ENCODE data around the gene MMP20. TPM values are rescaled to one million over a fixed set of nuclear protein-coding genes. Genes with fewer than 3 reads are reported as not detected.

The MMP20 gene
- total RNA-seq, 1 experiment from 2014 or later, result not detected

DNA sequence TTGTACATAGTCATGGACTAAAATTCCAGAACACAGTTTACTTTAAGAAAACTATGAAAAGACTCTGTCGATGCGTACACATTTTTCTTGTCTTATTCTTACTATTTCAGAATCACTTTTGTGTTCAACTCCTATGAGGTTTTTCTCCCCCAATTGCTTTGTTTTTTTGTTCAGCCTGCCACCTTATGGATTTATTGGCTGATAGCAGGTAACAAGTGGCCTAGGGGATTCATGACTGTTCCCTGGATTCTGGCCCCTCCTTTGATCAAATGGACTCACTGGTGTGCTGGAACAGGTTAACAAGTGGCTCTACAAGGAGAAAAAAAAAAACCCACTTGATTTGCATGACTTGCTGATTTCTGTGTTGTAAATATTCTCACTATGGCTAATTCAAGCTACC lies 10.6 kb downstream of the MMP20 start:
- peak; percentile 17 for DNase-seq (ENCODE audit: low spot score)
- intact Hi-C loops (cut with micrococcal nuclease; ENCODE audit: unreplicated experiment), result loop anchor here (5.0 to 10.0 kb wide), 4 partner anchors 117 to 750 kb away; no protein-coding TSS in a partner anchor
- no peaks in the 10 kb centered on the region for H3K4me1 ChIP-seq (ENCODE audit: insufficient read depth, low read length, poor library complexity, severe bottlenecking)

DNA sequence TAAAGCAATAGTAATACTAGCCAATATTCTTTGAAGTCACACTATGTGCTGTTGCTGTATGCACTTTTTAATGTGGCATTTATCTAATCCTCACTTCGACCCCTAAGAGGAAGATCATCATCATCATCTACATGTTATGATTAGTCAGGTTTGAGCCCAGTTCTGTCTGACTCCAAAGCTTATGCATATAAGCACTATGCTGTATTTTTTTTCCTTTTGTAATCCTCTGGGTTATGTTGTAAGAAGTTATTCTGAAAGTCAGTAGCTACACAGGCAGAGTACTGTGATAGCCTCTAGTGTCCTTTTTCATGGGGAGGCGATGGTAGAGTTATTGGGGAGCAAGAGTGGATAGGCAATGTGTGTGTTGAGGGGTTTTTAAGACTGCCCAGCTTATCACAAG lies 11.1 kb downstream of the MMP20 start:
- no peak for DNase-seq (ENCODE audit: low spot score)
- no peaks in the 10 kb centered on the region for H3K27me3 ChIP-seq (replicated peaks; ENCODE audit: insufficient read depth, low read depth, low read length, poor library complexity)
- intact Hi-C loops (cut with micrococcal nuclease; ENCODE audit: unreplicated experiment), result loop anchor here (5.0 to 10.0 kb wide), 4 partner anchors 117 to 749 kb away; no protein-coding TSS in a partner anchor
- POLR2A ChIA-PET (ENCODE audit: low non-redundant PET), result interaction anchor here (0.6 kb wide), 1 partner anchor 209 kb away, joined by 3 read pairs; no protein-coding TSS in a partner anchor
- TF ChIP-seq EZH2 (IDR thresholded peaks at IDR 0.05; ENCODE audit: borderline replicate concordance, low read depth, low read length, poor library complexity, severe bottlenecking) (no peak), CTCF (conservative IDR thresholded peaks at IDR 0.05; ENCODE audit: low read depth, low read length) (no peak)
- H3K4me3 ChIP-seq (ENCODE audit: low read depth, low read length, poor library complexity, severe bottlenecking), result no peak overlapping the region
- CTCF ChIA-PET, result interaction anchor here (1.5 to 1.9 kb wide), 2 partner anchors 53 to 272 kb away, joined by 5 to 11 read pairs; no protein-coding TSS in a partner anchor
- H3K36me3 ChIP-seq (ENCODE audit: insufficient read depth, low read length, poor library complexity, severe bottlenecking), result no peaks in the 10 kb centered on the region
- H3K9me3 ChIP-seq (ENCODE audit: low read depth, low read length, poor library complexity, severe bottlenecking), result no peaks in the 10 kb centered on the region
- no TSS peak for BruUV-seq (replicated peaks)
- no peaks in the 10 kb centered on the region for H3K4me1 ChIP-seq (ENCODE audit: insufficient read depth, low read length, poor library complexity, severe bottlenecking)
- no peak overlapping the region for H3K27ac ChIP-seq (ENCODE audit: low read depth, low read length, poor library complexity, severe bottlenecking)

More for the DNA sequence above, 10.6 kb downstream of the MMP20 start:
- ChIA-PET POLR2A (ENCODE audit: low non-redundant PET) (interaction anchor here (0.6 kb wide), 1 partner anchor 209 kb away, joined by 3 read pairs; no protein-coding TSS in a partner anchor), CTCF (interaction anchor here (1.5 kb wide), 1 partner anchor 52 kb away, joined by 5 read pairs; no protein-coding TSS in a partner anchor)
- no peak overlapping the region for H3K27ac ChIP-seq (ENCODE audit: low read depth, low read length, poor library complexity, severe bottlenecking)
- TF ChIP-seq EZH2 (IDR thresholded peaks at IDR 0.05; ENCODE audit: borderline replicate concordance, low read depth, low read length, poor library complexity, severe bottlenecking) (no peak), CTCF (conservative IDR thresholded peaks at IDR 0.05; ENCODE audit: low read depth, low read length) (peak; percentile 29; the same call in 1 of the 2 replicates)
- no peaks in the 10 kb centered on the region for H3K36me3 ChIP-seq (ENCODE audit: insufficient read depth, low read length, poor library complexity, severe bottlenecking)
- H3K9me3 ChIP-seq (ENCODE audit: low read depth, low read length, poor library complexity, severe bottlenecking), result no peaks in the 10 kb centered on the region
- no peak overlapping the region for H3K4me3 ChIP-seq (ENCODE audit: low read depth, low read length, poor library complexity, severe bottlenecking)
- H3K27me3 ChIP-seq (replicated peaks; ENCODE audit: insufficient read depth, low read depth, low read length, poor library complexity), result no peaks in the 10 kb centered on the region
- no TSS peak for BruUV-seq (replicated peaks)

- Histone ChIP-seq H3K4me1 (ENCODE audit: insufficient read depth, low read length, poor library complexity, severe bottlenecking) (no peaks in the 10 kb centered on the region), H3K27me3 (replicated peaks; ENCODE audit: insufficient read depth, low read depth, low read length, poor library complexity) (no peaks in the 10 kb centered on the region), H3K4me3 (ENCODE audit: low read depth, low read length, poor library complexity, severe bottlenecking) (no peak overlapping the region), H3K36me3 (ENCODE audit: insufficient read depth, low read length, poor library complexity, severe bottlenecking) (no peaks in the 10 kb centered on the region), H3K9me3 (ENCODE audit: low read depth, low read length, poor library complexity, severe bottlenecking) (no peaks in the 10 kb centered on the region), H3K27ac (ENCODE audit: low read depth, low read length, poor library complexity, severe bottlenecking) (no peak overlapping the region)
- TF ChIP-seq EZH2 (IDR thresholded peaks at IDR 0.05; ENCODE audit: borderline replicate concordance, low read depth, low read length, poor library complexity, severe bottlenecking), result no peak
- no peak for TF ChIP-seq CTCF (conservative IDR thresholded peaks at IDR 0.05; ENCODE audit: low read depth, low read length)
- intact Hi-C loops (cut with micrococcal nuclease; ENCODE audit: unreplicated experiment), result loop anchor here (5.0 to 10.0 kb wide), 4 partner anchors 116 to 749 kb away; no protein-coding TSS in a partner anchor
- ChIA-PET POLR2A (ENCODE audit: low non-redundant PET) (no interaction called here), CTCF (interaction anchor here (0.9 to 1.9 kb wide), 4 partner anchors 53 to 319 kb away, joined by 3 to 11 read pairs (median 4); no protein-coding TSS in a partner anchor)
- BruUV-seq (replicated peaks), result no TSS peak
- DNase-seq (ENCODE audit: low spot score), result no peak
These were observed 11.7 kb downstream of the MMP20 start for GRCh38 chr11:102613450-102613849.
